ENCODE data around the gene MYEOV.

DNA sequence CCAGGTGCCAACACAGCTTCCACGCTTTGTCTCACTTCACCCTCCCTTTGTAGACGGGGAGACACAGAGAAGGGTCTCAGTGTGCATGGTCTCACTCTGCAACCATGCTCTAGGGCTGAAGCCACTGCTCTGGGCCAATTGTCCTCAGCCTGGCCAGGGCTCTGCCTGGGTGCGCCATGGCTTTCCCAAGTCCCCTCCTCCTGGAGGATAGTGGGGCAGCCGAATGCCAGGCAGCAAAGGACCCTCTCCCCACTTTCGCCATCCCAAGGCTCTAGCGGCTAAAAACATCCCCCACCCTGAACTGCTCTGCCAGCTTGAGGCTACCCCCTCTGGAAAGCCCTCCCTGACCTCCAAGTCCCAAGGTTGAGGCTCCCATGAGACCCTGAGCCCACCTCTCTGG, 20.4 kb upstream of the MYEOV start:
- TF ChIP-seq, protein P1, sequence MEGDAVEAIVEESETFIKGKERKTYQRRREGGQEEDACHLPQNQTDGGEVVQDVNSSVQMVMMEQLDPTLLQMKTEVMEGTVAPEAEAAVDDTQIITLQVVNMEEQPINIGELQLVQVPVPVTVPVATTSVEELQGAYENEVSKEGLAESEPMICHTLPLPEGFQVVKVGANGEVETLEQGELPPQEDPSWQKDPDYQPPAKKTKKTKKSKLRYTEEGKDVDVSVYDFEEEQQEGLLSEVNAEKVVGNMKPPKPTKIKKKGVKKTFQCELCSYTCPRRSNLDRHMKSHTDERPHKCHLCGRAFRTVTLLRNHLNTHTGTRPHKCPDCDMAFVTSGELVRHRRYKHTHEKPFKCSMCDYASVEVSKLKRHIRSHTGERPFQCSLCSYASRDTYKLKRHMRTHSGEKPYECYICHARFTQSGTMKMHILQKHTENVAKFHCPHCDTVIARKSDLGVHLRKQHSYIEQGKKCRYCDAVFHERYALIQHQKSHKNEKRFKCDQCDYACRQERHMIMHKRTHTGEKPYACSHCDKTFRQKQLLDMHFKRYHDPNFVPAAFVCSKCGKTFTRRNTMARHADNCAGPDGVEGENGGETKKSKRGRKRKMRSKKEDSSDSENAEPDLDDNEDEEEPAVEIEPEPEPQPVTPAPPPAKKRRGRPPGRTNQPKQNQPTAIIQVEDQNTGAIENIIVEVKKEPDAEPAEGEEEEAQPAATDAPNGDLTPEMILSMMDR (IDR thresholded peaks at IDR 0.05) = no peak
- TF ChIP-seq POLR2A (IDR thresholded peaks at IDR 0.05) = no peak

Measured in esophagus squamous epithelium (tissue), 4 donors.